K562 (cell line): ENCODE measurements around the gene XRRA1. TPM values are rescaled to one million over a fixed set of nuclear protein-coding genes. Genes with fewer than 3 reads are reported as not detected.

Experiments used
- ATAC-seq: fragments of 200-7000 bp; cut with Tn5 transposase; 3 replicates; pipeline ENCODE4 v1.9.1; 2020; ENCODE audit warnings: moderate library complexity
- BruUV-seq: library from RNA; stranded (reverse); fragments of 400-500 nt; replicated peaks from 2 replicates; lab custom pipeline; 2021; lab: Mats Ljungman, UMichigan
- CTCF ChIA-PET: fragments of 300-600 bp; formaldehyde crosslinking; extraction: SDS; loops from one replicate; lab custom pipeline; 2021; ENCODE audit warnings: low intra/inter-chr PET ratio; lab: Yijun Ruan, JAX
- POLR2A ChIA-PET: fragments of 300-600, 350-650 bp; sonication (Branson Sonifier 250); formaldehyde crosslinking; extraction: SDS; loops from one replicate; lab custom pipeline; 2021; ENCODE audit warnings: antibody characterized with exemption, inconsistent platforms; lab: Yijun Ruan, JAX
- DNase-seq, 4 experiments: peaks; one replicate each; pipeline versions ENCODE4 v3.0.0 to v3.0.0-alpha.2; 2011 to 2018; ENCODE audit warnings: low spot score in 3 of 4, mixed read lengths in 3 of 4; ENCODE audit errors: extremely low read depth in 1 of 4
- FAIRE-seq: peaks from 2 replicates; lab custom pipeline; 2011; peaks lifted over from hg19 to GRCh38; lab: Jason Lieb, UNC
- H2AFZ ChIP-seq: 2 replicates; pipeline ENCODE4 v1.6.0; 2011; ENCODE audit warnings: low read depth, low read length, control low read depth, inconsistent platforms
- H3K27ac ChIP-seq: fragments of 200-600 bp; 3 replicates; pipeline ENCODE4 v1.8.0; 2011; ENCODE audit warnings: low read depth, mild to moderate bottlenecking, control low read depth, inconsistent platforms, low read length, moderate library complexity, mixed read lengths; ENCODE audit errors: extremely low read depth
- H3K27me3 ChIP-seq, 2 experiments: fragments of 300-600 bp in 1 of 2; 2 replicates in 1 of 2; 3 replicates in 1 of 2; pipeline versions ENCODE4 v1.6.0 to v1.8.0; 2011; ENCODE audit warnings: inconsistent platforms in 2 of 2, low read length in 2 of 2, mild to moderate bottlenecking in 1 of 2, mixed read lengths in 1 of 2, moderate library complexity in 1 of 2; ENCODE audit not compliant: control insufficient read depth in 2 of 2, insufficient read depth in 2 of 2
- H3K36me3 ChIP-seq: fragments of 300-600 bp; 3 replicates; pipeline ENCODE4 v1.8.0; 2011; ENCODE audit warnings: mild to moderate bottlenecking, low read length, inconsistent platforms; ENCODE audit not compliant: control insufficient read depth, insufficient read depth
- H3K4me1 ChIP-seq, 2 experiments: fragments of 200-600 bp in 1 of 2; replicated peaks in 1 of 2; 2 replicates in 1 of 2; 3 replicates in 1 of 2; pipeline versions ENCODE4 v1.5.1 to v1.8.0; 2011; ENCODE audit warnings: inconsistent platforms in 2 of 2, low read length in 2 of 2, mild to moderate bottlenecking in 1 of 2, mixed read lengths in 1 of 2, moderate library complexity in 1 of 2; ENCODE audit not compliant: control insufficient read depth in 2 of 2, insufficient read depth in 2 of 2
- H3K4me2 ChIP-seq: 2 replicates; pipeline ENCODE4 v1.6.1; 2011; ENCODE audit warnings: low read length, control low read depth, inconsistent platforms, mixed read lengths; ENCODE audit not compliant: insufficient read depth
- H3K4me3 ChIP-seq: fragments of 200-600 bp; sonication (generic), shearing (Covaris generic); 2 replicates; pipeline ENCODE4 v1.5.1; 2016; ENCODE audit warnings: control low read depth, inconsistent platforms
- H3K79me2 ChIP-seq: fragments of 200-600 bp; 3 replicates; pipeline ENCODE4 v1.8.0; 2011; ENCODE audit warnings: low read length, inconsistent platforms; ENCODE audit not compliant: control insufficient read depth, insufficient read depth
- H3K9ac ChIP-seq, 2 experiments: 2 replicates each; pipeline versions ENCODE4 v1.6.0 to v1.6.1; 2011; ENCODE audit warnings: low read depth in 2 of 2, low read length in 2 of 2, control low read depth in 1 of 2, inconsistent platforms in 1 of 2, mild to moderate bottlenecking in 1 of 2, mixed read lengths in 1 of 2; ENCODE audit not compliant: insufficient read depth in 1 of 2
- H3K9me1 ChIP-seq: one replicate; pipeline ENCODE4 v1.6.0; 2011; ENCODE audit warnings: inconsistent platforms, mild to moderate bottlenecking, low read length, moderate library complexity; ENCODE audit not compliant: control insufficient read depth, insufficient read depth
- H3K9me3 ChIP-seq: replicated peaks from 2 replicates; pipeline ENCODE4 v1.5.1; 2011; ENCODE audit warnings: low read depth, low read length, inconsistent platforms; ENCODE audit not compliant: control insufficient read depth, insufficient read depth
- H4K20me1 ChIP-seq: replicated peaks from 2 replicates; pipeline ENCODE4 v1.6.1; 2011; ENCODE audit warnings: low read length, inconsistent platforms, mixed read lengths; ENCODE audit not compliant: control insufficient read depth, insufficient read depth
- FOXJ2 ChIP-seq: fragments of 200-800 bp; sonication (Bioruptor generic); IDR thresholded peaks from 2 replicates; pipeline ENCODE4 v1.6.1; 2016; ENCODE audit warnings: missing genetic modification characterization, missing compliant biosample characterization
- GTF2F1 ChIP-seq: IDR thresholded peaks from 2 replicates; pipeline ENCODE4 v1.6.1; 2011; ENCODE audit warnings: low read depth, low read length, improper control_type of control experiment
- HOXB6 ChIP-seq: fragments of 250-450 bp; sonication (Bioruptor Pico); IDR thresholded peaks from 2 replicates; pipeline ENCODE4 v1.5.1; 2022; ENCODE audit warnings: mild to moderate bottlenecking, borderline replicate concordance
- PRMT5 ChIP-seq: sonication (generic); formaldehyde crosslinking; IDR thresholded peaks from 2 replicates; pipeline ENCODE4 v1.5.0; 2020; ENCODE audit warnings: missing genetic modification reagents
- RBBP5 ChIP-seq: fragments of 200-600 bp; sonication (generic); IDR thresholded peaks from 2 replicates; pipeline ENCODE4 v1.6.1; 2012; ENCODE audit warnings: borderline replicate concordance, mild to moderate bottlenecking, low read length, control low read depth, inconsistent platforms; ENCODE audit not compliant: insufficient read depth, poor library complexity, severe bottlenecking
- SREBF1 ChIP-seq: fragments of 150-350 bp; IDR thresholded peaks from 2 replicates; pipeline ENCODE4 v1.6.1; 2014; ENCODE audit warnings: antibody characterized with exemption, low read depth, low read length, borderline replicate concordance
- SUPT5H ChIP-seq: fragments of 450-650 bp; IDR thresholded peaks from 2 replicates; pipeline ENCODE4 v1.6.1; 2016
- TRIM24 ChIP-seq, 2 experiments: fragments of 450-650 bp; IDR thresholded peaks; 2 replicates each; pipeline ENCODE4 v1.6.1; 2016
- WGBS: fragments of 100-300 bp; shearing (Covaris generic); methylation state at CpG from one replicate; pipeline ENCODE4 v1.1.6; 2016; ENCODE audit warnings: low coverage, mixed read lengths; ENCODE audit not compliant: insufficient coverage; ENCODE audit errors: missing lambda C conversion rate; 5-methylcytosine and 5-hydroxymethylcytosine counted together
- in situ Hi-C: fragments of 300-500 bp; cut with MboI; formaldehyde crosslinking; loops from 4 replicates; pipeline ENCODE4 v1.15.0; 2018; ENCODE audit warnings: inconsistent platforms, mixed read lengths
- intact Hi-C: fragments of 100-400 bp; cut with micrococcal nuclease; formaldehyde crosslinking; loops from 2 replicates; pipeline ENCODE4 v1.14.2; 2022
- polyA plus RNA-seq, 8 experiments: library from polyadenylated mRNA; depleted of rRNA in 4 of 8; stranded (reverse) in 5 of 8; unstranded in 3 of 8; fragments of >200 nt; fragmentation: Nextera tagmentation in 2 of 8; fragmentation: Illumina TruSeq in 1 of 8; extraction: Ambion mirVana in 2 of 8; extraction: Trizol in 1 of 8; gene quantifications; 2 replicates each; pipeline versions ENCODE4 v1.2.1 to v1.2.3, GENCODE V29; 2011 to 2014; ENCODE audit warnings: inconsistent platforms in 1 of 8, missing spikeins in 1 of 8
- total RNA-seq, 7 experiments: library from RNA; depleted of rRNA in 6 of 7; stranded (reverse); fragments of >200 nt in 6 of 7; fragmentation: Illumina TruSeq in 2 of 7; extraction: Trizol in 2 of 7; gene quantifications; 2 replicates each; pipeline versions ENCODE4 v1.2.1 to v1.2.3, GENCODE V29; 2011 to 2021; ENCODE audit warnings: low replicate concordance in 1 of 7

Gene XRRA1
- total and polyA plus RNA-seq, 9 of the 15 experiments (the other 6 are each of a cell fraction or from before 2014, with no cell fraction given): 5.0 to 22.5 (median 16.0) TPM

DNA sequence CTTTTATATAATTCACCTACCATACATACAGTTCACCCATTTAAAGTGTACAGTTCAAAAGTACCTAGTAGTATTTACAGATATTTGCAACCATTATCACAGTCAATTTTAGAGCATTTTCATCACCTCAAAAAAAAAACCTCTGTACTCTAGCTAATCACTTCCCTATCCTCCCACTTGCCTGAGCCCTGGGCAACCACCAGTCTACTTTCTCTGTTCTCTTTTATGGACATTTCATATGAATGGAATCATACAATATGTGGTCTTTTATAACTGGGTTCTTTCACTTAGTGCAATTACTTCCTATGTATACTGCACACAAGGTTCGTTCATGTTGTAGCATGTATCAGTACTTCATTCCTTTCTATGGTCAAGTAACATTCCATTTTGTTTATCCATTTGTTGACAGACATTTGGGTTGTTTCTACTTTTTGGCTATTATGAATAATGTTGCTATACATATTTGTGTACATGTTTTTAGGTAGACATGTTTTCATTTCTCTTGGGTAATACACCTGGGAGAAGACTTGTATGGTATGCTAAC is 22.0 kb upstream of the XRRA1 start:
- H4K20me1 ChIP-seq: no peaks in the 10 kb centered on the region
- H3K4me2 ChIP-seq: no peak overlapping the region
- TF ChIP-seq RBBP5: no peak
- TF ChIP-seq TRIM24 (IDR thresholded peaks at IDR 0.05): no peak
- no peak for TF ChIP-seq SUPT5H
- TF ChIP-seq PRMT5 (CRISPR knock-in tag): no peak
- no peak for TF ChIP-seq HOXB6
- no peak for TF ChIP-seq SREBF1
- TF ChIP-seq FOXJ2 (tag): no peak
- no peak for TF ChIP-seq GTF2F1
- H3K27ac ChIP-seq: no peak overlapping the region
- 79% methylated on average over 1 of the region's 1 CpG for WGBS
- peaks cover 31% of the 10 kb centered on the region for H3K79me2 ChIP-seq
- no peaks in the 10 kb centered on the region for H3K9me1 ChIP-seq
- peaks cover 91% of the 10 kb centered on the region for H3K36me3 ChIP-seq
- H3K9ac ChIP-seq: no peak overlapping the region
- ChIA-PET CTCF (no interaction called here), POLR2A (interaction anchor here (1.7 to 2.4 kb wide), 4 partner anchors 11 to 20 kb away, joined by 4 to 10 read pairs (median 6); no protein-coding TSS in a partner anchor)
- no peaks in the 10 kb centered on the region for H3K4me1 ChIP-seq
- in situ Hi-C loops: no loop called here
- no peaks in the 10 kb centered on the region for H3K9me3 ChIP-seq
- DNase-seq: no peak
- no peak overlapping the region for H2AFZ ChIP-seq
- no TSS peak for BruUV-seq
- no peaks in the 10 kb centered on the region for H3K27me3 ChIP-seq
- intact Hi-C loops: no loop called here
- H3K4me3 ChIP-seq: no peak overlapping the region
- FAIRE-seq: no peak
- ATAC-seq: no peak
